OCI-LY3 (cell line): ENCODE results near the gene SH2B3.

Experiments
- H2AFZ ChIP-seq: fragments of 200-600, 300-600 bp; shearing (Covaris generic); 2 replicates; pipeline ENCODE4 v1.6.0; 2014; ENCODE audit warnings: antibody characterized with exemption, low read depth, low read length
- H3K27ac ChIP-seq: fragments of 200-600, 300-600 bp; sonication (generic); 2 replicates; pipeline ENCODE4 v1.5.1; 2014; ENCODE audit warnings: mild to moderate bottlenecking, low read length, moderate library complexity, mixed read lengths
- H3K27me3 ChIP-seq: fragments of 200-600, 300-600 bp; sonication (generic); 2 replicates; pipeline ENCODE4 v1.6.1; 2014; ENCODE audit warnings: low read depth, low read length, mixed read lengths
- H3K36me3 ChIP-seq: fragments of 200-600, 300-600 bp; sonication (generic); replicated peaks from 2 replicates; pipeline ENCODE3; 2014; ENCODE audit warnings: low read depth, low read length, mixed read lengths
- H3K4me1 ChIP-seq: fragments of 300-600, 200-600 bp; sonication (generic); 2 replicates; pipeline ENCODE4 v1.6.1; 2014; ENCODE audit warnings: low read length, mixed read lengths
- H3K4me2 ChIP-seq: fragments of 200-600, 300-600 bp; sonication (generic); 2 replicates; pipeline ENCODE4 v1.6.1; 2014; ENCODE audit warnings: low read length, mixed read lengths
- H3K4me3 ChIP-seq: fragments of 300-600, 200-600 bp; sonication (generic); 2 replicates; pipeline ENCODE4 v1.5.1; 2014; ENCODE audit warnings: antibody characterized with exemption, mild to moderate bottlenecking, low read length, moderate library complexity
- H3K79me2 ChIP-seq: fragments of 300-600, 200-600 bp; shearing (Covaris generic); 2 replicates; pipeline ENCODE4 v1.6.1; 2014; ENCODE audit warnings: mild to moderate bottlenecking, low read length, mixed read lengths
- H3K9ac ChIP-seq: fragments of 300-600, 200-600 bp; shearing (Covaris generic); 2 replicates; pipeline ENCODE4 v1.6.0; 2014; ENCODE audit warnings: mild to moderate bottlenecking, low read length, moderate library complexity
- H3K9me3 ChIP-seq: fragments of 200-600, 300-600 bp; shearing (Covaris generic); 2 replicates; pipeline ENCODE4 v1.6.1; 2014; ENCODE audit warnings: low read length, mixed read lengths; ENCODE audit not compliant: insufficient read depth
- H4K20me1 ChIP-seq: fragments of 200-600, 300-600 bp; sonication (generic); 2 replicates; pipeline ENCODE4 v1.6.1; 2016; ENCODE audit warnings: low read length, mixed read lengths; ENCODE audit not compliant: insufficient read depth
- CTCF ChIP-seq: fragments of 200-600, 300-600 bp; sonication (generic); IDR thresholded peaks from 2 replicates; pipeline ENCODE4 v1.5.1; 2014; ENCODE audit warnings: antibody characterized with exemption, low read length, low read depth
- EZH2phosphoT487 ChIP-seq: fragments of 200-600 bp; shearing (Covaris generic); IDR thresholded peaks from 2 replicates; pipeline ENCODE4 v1.6.1; 2018; ENCODE audit warnings: antibody characterized with exemption, mixed run types, low read depth

SH2B3 gene

GRCh38 chr12:111366075-111366474, 39.6 kb upstream of the SH2B3 start:
- Histone ChIP-seq H3K36me3 (no peaks in the 10 kb centered on the region), H3K4me3 (no peak overlapping the region)
- TF ChIP-seq CTCF: no peak
- TF ChIP-seq EZH2phosphoT487: no peak

GRCh38 chr12:111366583-111366982, 39.1 kb upstream of the SH2B3 start:
- Histone ChIP-seq H3K36me3 (no peaks in the 10 kb centered on the region), H3K4me1 (peaks cover 9% of the 10 kb centered on the region), H3K4me2 (no peak overlapping the region), H3K9ac (no peak overlapping the region), H3K27me3 (peaks cover 14% of the 10 kb centered on the region; the same call in 1 of the 2 replicates), H4K20me1 (no peaks in the 10 kb centered on the region), H2AFZ (no peak overlapping the region), H3K27ac (no peak overlapping the region), H3K79me2 (no peaks in the 10 kb centered on the region), H3K4me3 (no peak overlapping the region), H3K9me3 (no peaks in the 10 kb centered on the region)
- TF ChIP-seq EZH2phosphoT487: no peak
- TF ChIP-seq CTCF: no peak

More at GRCh38 chr12:111366075-111366474, 39.6 kb upstream of the SH2B3 start:
- H3K9me3 ChIP-seq: no peaks in the 10 kb centered on the region
- H3K27ac ChIP-seq: no peak overlapping the region
- H3K27me3 ChIP-seq: peaks cover 14% of the 10 kb centered on the region; the same call in 1 of the 2 replicates
- H4K20me1 ChIP-seq: no peaks in the 10 kb centered on the region
- no peaks in the 10 kb centered on the region for H3K79me2 ChIP-seq
- no peak overlapping the region for H3K4me2 ChIP-seq
- H3K4me1 ChIP-seq: peaks cover 9% of the 10 kb centered on the region
- H2AFZ ChIP-seq: no peak overlapping the region
- H3K9ac ChIP-seq: no peak overlapping the region

GRCh38 chr12:111367661-111368221, 38.0 kb upstream of the SH2B3 start:
- Histone ChIP-seq H3K79me2 (no peaks in the 10 kb centered on the region), H3K4me2 (peak overlapping the region; percentile 97), H3K9ac (no peak overlapping the region), H3K27ac (no peak overlapping the region), H3K4me3 (peak overlapping the region; percentile 90), H2AFZ (no peak overlapping the region), H4K20me1 (no peaks in the 10 kb centered on the region), H3K27me3 (peaks cover 14% of the 10 kb centered on the region; the same call in 1 of the 2 replicates), H3K36me3 (no peaks in the 10 kb centered on the region), H3K4me1 (peaks cover 9% of the 10 kb centered on the region), H3K9me3 (no peaks in the 10 kb centered on the region)
- TF ChIP-seq CTCF (no peak), EZH2phosphoT487 (no peak)

DNA sequence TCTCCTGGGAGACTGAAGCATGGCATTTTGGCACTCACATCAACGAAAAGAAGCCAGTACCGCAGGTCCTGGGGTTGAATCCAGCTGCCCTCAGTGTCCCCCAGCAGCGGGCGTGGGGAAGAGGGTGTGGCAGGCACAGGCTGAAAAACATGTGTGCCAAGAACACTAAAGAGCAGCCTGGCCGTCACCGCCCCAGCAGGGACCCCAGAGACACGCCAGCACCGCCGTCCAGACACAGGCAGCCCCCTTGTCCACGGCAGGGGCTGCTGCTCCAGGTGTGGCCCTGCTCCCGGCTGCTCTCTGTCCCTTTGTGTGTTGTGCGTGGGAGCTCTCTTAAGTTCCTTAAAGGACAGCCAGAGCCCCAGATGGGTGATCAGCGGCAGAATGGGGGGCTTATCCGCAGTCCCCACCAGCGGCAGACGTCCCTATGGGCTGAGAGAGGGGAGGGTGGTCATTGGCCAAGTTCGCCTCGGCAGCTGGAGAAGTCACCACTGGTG, 37.4 kb upstream of the SH2B3 start:
- Histone ChIP-seq H3K4me3 (peak overlapping the region; percentile 90), H4K20me1 (no peaks in the 10 kb centered on the region), H3K27ac (no peak overlapping the region), H3K9ac (peak overlapping the region; percentile 58), H2AFZ (peak overlapping the region; percentile 17), H3K79me2 (no peaks in the 10 kb centered on the region), H3K4me1 (peaks cover 9% of the 10 kb centered on the region), H3K27me3 (peaks cover 14% of the 10 kb centered on the region; the same call in 1 of the 2 replicates), H3K36me3 (no peaks in the 10 kb centered on the region), H3K9me3 (no peaks in the 10 kb centered on the region), H3K4me2 (peak overlapping the region; percentile 97)
- TF ChIP-seq CTCF (no peak), EZH2phosphoT487 (no peak)
